K562 (cell line): ENCODE measurements around the gene CHAC1. TPM values are rescaled to one million over a fixed set of nuclear protein-coding genes. Genes with fewer than 3 reads are reported as not detected.

Experiments used
- ATAC-seq: fragments of 200-7000 bp; cut with Tn5 transposase; 3 replicates; pipeline ENCODE4 v1.9.1; 2020; ENCODE audit warnings: moderate library complexity
- BruUV-seq: library from RNA; stranded (reverse); fragments of 400-500 nt; replicated peaks from 2 replicates; lab custom pipeline; 2021; lab: Mats Ljungman, UMichigan
- CTCF ChIA-PET: fragments of 300-600 bp; formaldehyde crosslinking; extraction: SDS; loops from one replicate; lab custom pipeline; 2021; ENCODE audit warnings: low intra/inter-chr PET ratio; lab: Yijun Ruan, JAX
- POLR2A ChIA-PET: fragments of 300-600, 350-650 bp; sonication (Branson Sonifier 250); formaldehyde crosslinking; extraction: SDS; loops from one replicate; lab custom pipeline; 2021; ENCODE audit warnings: antibody characterized with exemption, inconsistent platforms; lab: Yijun Ruan, JAX
- DNase-seq, 4 experiments: peaks; one replicate each; pipeline versions ENCODE4 v3.0.0 to v3.0.0-alpha.2; 2011 to 2018; ENCODE audit warnings: low spot score in 3 of 4, mixed read lengths in 3 of 4; ENCODE audit errors: extremely low read depth in 1 of 4
- FAIRE-seq: peaks from 2 replicates; lab custom pipeline; 2011; peaks lifted over from hg19 to GRCh38; lab: Jason Lieb, UNC
- H2AFZ ChIP-seq: 2 replicates; pipeline ENCODE4 v1.6.0; 2011; ENCODE audit warnings: low read depth, low read length, control low read depth, inconsistent platforms
- H3K27ac ChIP-seq: fragments of 200-600 bp; 3 replicates; pipeline ENCODE4 v1.8.0; 2011; ENCODE audit warnings: low read depth, mild to moderate bottlenecking, control low read depth, inconsistent platforms, low read length, moderate library complexity, mixed read lengths; ENCODE audit errors: extremely low read depth
- H3K27me3 ChIP-seq, 2 experiments: fragments of 300-600 bp in 1 of 2; 2 replicates in 1 of 2; 3 replicates in 1 of 2; pipeline versions ENCODE4 v1.6.0 to v1.8.0; 2011; ENCODE audit warnings: inconsistent platforms in 2 of 2, low read length in 2 of 2, mild to moderate bottlenecking in 1 of 2, mixed read lengths in 1 of 2, moderate library complexity in 1 of 2; ENCODE audit not compliant: control insufficient read depth in 2 of 2, insufficient read depth in 2 of 2
- H3K36me3 ChIP-seq: fragments of 300-600 bp; 3 replicates; pipeline ENCODE4 v1.8.0; 2011; ENCODE audit warnings: mild to moderate bottlenecking, low read length, inconsistent platforms; ENCODE audit not compliant: control insufficient read depth, insufficient read depth
- H3K4me1 ChIP-seq, 2 experiments: fragments of 200-600 bp in 1 of 2; replicated peaks in 1 of 2; 2 replicates in 1 of 2; 3 replicates in 1 of 2; pipeline versions ENCODE4 v1.5.1 to v1.8.0; 2011; ENCODE audit warnings: inconsistent platforms in 2 of 2, low read length in 2 of 2, mild to moderate bottlenecking in 1 of 2, mixed read lengths in 1 of 2, moderate library complexity in 1 of 2; ENCODE audit not compliant: control insufficient read depth in 2 of 2, insufficient read depth in 2 of 2
- H3K4me2 ChIP-seq: 2 replicates; pipeline ENCODE4 v1.6.1; 2011; ENCODE audit warnings: low read length, control low read depth, inconsistent platforms, mixed read lengths; ENCODE audit not compliant: insufficient read depth
- H3K4me3 ChIP-seq: fragments of 200-600 bp; sonication (generic), shearing (Covaris generic); 2 replicates; pipeline ENCODE4 v1.5.1; 2016; ENCODE audit warnings: control low read depth, inconsistent platforms
- H3K79me2 ChIP-seq: fragments of 200-600 bp; 3 replicates; pipeline ENCODE4 v1.8.0; 2011; ENCODE audit warnings: low read length, inconsistent platforms; ENCODE audit not compliant: control insufficient read depth, insufficient read depth
- H3K9ac ChIP-seq, 2 experiments: 2 replicates each; pipeline versions ENCODE4 v1.6.0 to v1.6.1; 2011; ENCODE audit warnings: low read depth in 2 of 2, low read length in 2 of 2, control low read depth in 1 of 2, inconsistent platforms in 1 of 2, mild to moderate bottlenecking in 1 of 2, mixed read lengths in 1 of 2; ENCODE audit not compliant: insufficient read depth in 1 of 2
- H3K9me1 ChIP-seq: one replicate; pipeline ENCODE4 v1.6.0; 2011; ENCODE audit warnings: inconsistent platforms, mild to moderate bottlenecking, low read length, moderate library complexity; ENCODE audit not compliant: control insufficient read depth, insufficient read depth
- H3K9me3 ChIP-seq: replicated peaks from 2 replicates; pipeline ENCODE4 v1.5.1; 2011; ENCODE audit warnings: low read depth, low read length, inconsistent platforms; ENCODE audit not compliant: control insufficient read depth, insufficient read depth
- H4K20me1 ChIP-seq: replicated peaks from 2 replicates; pipeline ENCODE4 v1.6.1; 2011; ENCODE audit warnings: low read length, inconsistent platforms, mixed read lengths; ENCODE audit not compliant: control insufficient read depth, insufficient read depth
- ARID2 ChIP-seq: fragments of 450-650 bp; IDR thresholded peaks from 2 replicates; pipeline ENCODE4 v1.6.1; 2017; ENCODE audit warnings: antibody characterized with exemption, mild to moderate bottlenecking
- BHLHE40 ChIP-seq: IDR thresholded peaks from 2 replicates; pipeline ENCODE4 v1.6.1; 2011; ENCODE audit warnings: low read length, improper control_type of control experiment
- NFIX ChIP-seq: fragments of 250-450 bp; sonication (Bioruptor Pico); IDR thresholded peaks from 2 replicates; pipeline ENCODE4 v1.4.0; 2020; ENCODE audit warnings: low read depth, mild to moderate bottlenecking, moderate library complexity
- SAFB ChIP-seq: fragments of 200-400 bp; formaldehyde crosslinking; IDR thresholded peaks from 2 replicates; pipeline ENCODE4 v1.6.1; 2017; ENCODE audit warnings: low read depth, low read length, borderline replicate concordance
- SMARCE1 ChIP-seq: fragments of 450-650 bp; IDR thresholded peaks from 2 replicates; pipeline ENCODE4 v1.7.1; 2016; ENCODE audit warnings: mild to moderate bottlenecking
- STAG1 ChIP-seq: sonication (generic); formaldehyde crosslinking; IDR thresholded peaks from 2 replicates; pipeline ENCODE4 v1.5.0; 2020; ENCODE audit warnings: missing genetic modification reagents, borderline replicate concordance
- TRIM28 ChIP-seq: fragments of 450-650 bp; IDR thresholded peaks from 2 replicates; pipeline ENCODE4 v1.6.1; 2017
- ZBTB17 ChIP-seq: fragments of 450-650 bp; formaldehyde crosslinking; IDR thresholded peaks from 2 replicates; pipeline ENCODE4 v1.4.0; 2020; ENCODE audit warnings: mild to moderate bottlenecking
- ZNF143 ChIP-seq: sonication (generic); formaldehyde crosslinking; IDR thresholded peaks from 2 replicates; pipeline ENCODE4 v1.9.0; 2022; ENCODE audit warnings: mild to moderate bottlenecking, missing genetic modification reagents
- ZNF212 ChIP-seq: fragments of 450-650 bp; formaldehyde crosslinking; IDR thresholded peaks from 2 replicates; pipeline ENCODE4 v1.4.0; 2020; ENCODE audit warnings: mild to moderate bottlenecking
- WGBS: fragments of 100-300 bp; shearing (Covaris generic); methylation state at CpG from one replicate; pipeline ENCODE4 v1.1.6; 2016; ENCODE audit warnings: low coverage, mixed read lengths; ENCODE audit not compliant: insufficient coverage; ENCODE audit errors: missing lambda C conversion rate; 5-methylcytosine and 5-hydroxymethylcytosine counted together
- in situ Hi-C: fragments of 300-500 bp; cut with MboI; formaldehyde crosslinking; loops from 4 replicates; pipeline ENCODE4 v1.15.0; 2018; ENCODE audit warnings: inconsistent platforms, mixed read lengths
- intact Hi-C: fragments of 100-400 bp; cut with micrococcal nuclease; formaldehyde crosslinking; loops from 2 replicates; pipeline ENCODE4 v1.14.2; 2022
- polyA plus RNA-seq, 8 experiments: library from polyadenylated mRNA; depleted of rRNA in 4 of 8; stranded (reverse) in 5 of 8; unstranded in 3 of 8; fragments of >200 nt; fragmentation: Nextera tagmentation in 2 of 8; fragmentation: Illumina TruSeq in 1 of 8; extraction: Ambion mirVana in 2 of 8; extraction: Trizol in 1 of 8; gene quantifications; 2 replicates each; pipeline versions ENCODE4 v1.2.1 to v1.2.3, GENCODE V29; 2011 to 2014; ENCODE audit warnings: inconsistent platforms in 1 of 8, missing spikeins in 1 of 8
- total RNA-seq, 7 experiments: library from RNA; depleted of rRNA in 6 of 7; stranded (reverse); fragments of >200 nt in 6 of 7; fragmentation: Illumina TruSeq in 2 of 7; extraction: Trizol in 2 of 7; gene quantifications; 2 replicates each; pipeline versions ENCODE4 v1.2.1 to v1.2.3, GENCODE V29; 2011 to 2021; ENCODE audit warnings: low replicate concordance in 1 of 7
- TF ChIP-seq, protein P1 (sequence below): fragments of 450-650 bp; IDR thresholded peaks from 2 replicates; pipeline ENCODE4 v1.7.1; 2018; ENCODE audit warnings: mild to moderate bottlenecking, low read depth; ENCODE audit not compliant: partially characterized antibody

Gene CHAC1
- total and polyA plus RNA-seq, 9 of the 15 experiments (the other 6 are each of a cell fraction or from before 2014, with no cell fraction given): 0.47 to 39.0 (median 7.5) TPM

DNA sequence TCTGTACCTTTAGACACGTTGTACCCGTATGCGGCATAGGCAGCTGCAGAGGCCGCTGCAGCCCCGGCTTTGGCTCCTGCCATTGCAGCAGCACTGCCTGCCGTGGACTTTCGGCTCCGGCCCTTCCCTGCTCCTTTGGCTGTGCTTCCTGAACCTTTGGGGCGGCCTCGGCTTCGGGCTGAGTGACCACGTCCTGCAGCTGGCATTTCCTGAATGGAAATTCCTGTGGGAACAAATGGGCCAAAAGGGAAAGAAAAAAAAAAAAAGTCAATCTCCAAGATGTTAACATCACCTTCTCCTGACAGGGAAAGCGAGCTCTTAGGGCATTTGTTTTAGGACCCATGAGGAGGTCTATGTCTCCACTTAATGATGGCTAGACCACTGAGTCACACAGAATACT lies 29.6 kb downstream of the CHAC1 start:
- 87% methylated on average over 13 of the region's 13 CpGs for WGBS
- ChIA-PET CTCF (no interaction called here), POLR2A (interaction anchor here (1.6 kb wide), 1 partner anchor 18 kb away, joined by 5 read pairs; no protein-coding TSS in a partner anchor)
- no TSS peak for BruUV-seq
- Histone ChIP-seq H3K4me3 (no peak overlapping the region), H3K27me3 (no peaks in the 10 kb centered on the region), H2AFZ (no peak overlapping the region), H3K36me3 (peaks cover 95% of the 10 kb centered on the region), H3K9me1 (no peaks in the 10 kb centered on the region), H3K9ac (no peak overlapping the region), H3K4me1 (no peaks in the 10 kb centered on the region), H3K79me2 (no peaks in the 10 kb centered on the region), H3K9me3 (no peaks in the 10 kb centered on the region), H4K20me1 (peaks cover 6% of the 10 kb centered on the region; the same call in 1 of the 2 replicates), H3K4me2 (no peak overlapping the region), H3K27ac (no peak overlapping the region)
- DNase-seq (no peak), ATAC-seq (no peak), FAIRE-seq (no peak)
- intact Hi-C loops (no loop called here), in situ Hi-C loops (no loop called here)
- TF ChIP-seq ZNF212: no peak
- no peak for TF ChIP-seq NFIX
- TF ChIP-seq, protein P1, sequence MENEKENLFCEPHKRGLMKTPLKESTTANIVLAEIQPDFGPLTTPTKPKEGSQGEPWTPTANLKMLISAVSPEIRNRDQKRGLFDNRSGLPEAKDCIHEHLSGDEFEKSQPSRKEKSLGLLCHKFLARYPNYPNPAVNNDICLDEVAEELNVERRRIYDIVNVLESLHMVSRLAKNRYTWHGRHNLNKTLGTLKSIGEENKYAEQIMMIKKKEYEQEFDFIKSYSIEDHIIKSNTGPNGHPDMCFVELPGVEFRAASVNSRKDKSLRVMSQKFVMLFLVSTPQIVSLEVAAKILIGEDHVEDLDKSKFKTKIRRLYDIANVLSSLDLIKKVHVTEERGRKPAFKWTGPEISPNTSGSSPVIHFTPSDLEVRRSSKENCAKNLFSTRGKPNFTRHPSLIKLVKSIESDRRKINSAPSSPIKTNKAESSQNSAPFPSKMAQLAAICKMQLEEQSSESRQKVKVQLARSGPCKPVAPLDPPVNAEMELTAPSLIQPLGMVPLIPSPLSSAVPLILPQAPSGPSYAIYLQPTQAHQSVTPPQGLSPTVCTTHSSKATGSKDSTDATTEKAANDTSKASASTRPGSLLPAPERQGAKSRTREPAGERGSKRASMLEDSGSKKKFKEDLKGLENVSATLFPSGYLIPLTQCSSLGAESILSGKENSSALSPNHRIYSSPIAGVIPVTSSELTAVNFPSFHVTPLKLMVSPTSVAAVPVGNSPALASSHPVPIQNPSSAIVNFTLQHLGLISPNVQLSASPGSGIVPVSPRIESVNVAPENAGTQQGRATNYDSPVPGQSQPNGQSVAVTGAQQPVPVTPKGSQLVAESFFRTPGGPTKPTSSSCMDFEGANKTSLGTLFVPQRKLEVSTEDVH: no peak
- no peak for TF ChIP-seq SMARCE1
- TF ChIP-seq ZBTB17 (CRISPR knock-in tag): no peak
- TF ChIP-seq BHLHE40: no peak
- TF ChIP-seq TRIM28: no peak
- no peak for TF ChIP-seq ARID2
- no peak for TF ChIP-seq ZNF143 (CRISPR knock-in tag)
- TF ChIP-seq STAG1 (CRISPR knock-in tag): no peak
- TF ChIP-seq SAFB: no peak
